Astrocyte of the spinal cord (primary cell): ENCODE measurements around the gene ZNF682.
A peak's percentile ranks its signal among the peaks of the same experiment; 100 is the strongest.
"Not testable (repeated sequence)": the region's sequence is repeated elsewhere in the genome, so short reads cannot be mapped to it uniquely, and the experiment has no call there.

Source experiments
- DNase-seq: peaks from one replicate; pipeline ENCODE4 v3.0.0; 2011; ENCODE audit warnings: low read depth, low spot score
- H3K4me3 ChIP-seq: 2 replicates; pipeline ENCODE4 v1.5.1; 2011; ENCODE audit warnings: low read depth, mild to moderate bottlenecking, low read length, moderate library complexity
- CTCF ChIP-seq: IDR thresholded peaks from 2 replicates; pipeline ENCODE4 v1.5.1; 2012; ENCODE audit warnings: low read depth, mild to moderate bottlenecking, low read length, inconsistent platforms
- in situ Hi-C: cut with HindIII; loops from 2 replicates; pipeline ENCODE4 v1.10.0; 2017; ENCODE audit warnings: low sequenced_read_pairs

ZNF682 gene

GRCh38 chr19:20051841-20052768 is 12.8 kb upstream of the ZNF682 start:
- DNase-seq = peak; percentile 99
- no peak for TF ChIP-seq CTCF
- peak overlapping the region; percentile 90 for H3K4me3 ChIP-seq
- in situ Hi-C loops = no loop called here

- in situ Hi-C loops, DNase-seq, H3K4me3 ChIP-seq: not testable (repeated sequence)
These were observed 6.4 kb upstream of the ZNF682 start for GRCh38 chr19:20045742-20046141.

- in situ Hi-C loops = no loop called here
- H3K4me3 ChIP-seq = no peak overlapping the region
- TF ChIP-seq CTCF = no peak
- DNase-seq = no peak
These were observed 5.4 kb upstream of the ZNF682 start for GRCh38 chr19:20044663-20045062.

GRCh38 chr19:20038358-20039202 is 725 bp downstream of the ZNF682 start:
- TF ChIP-seq CTCF = no peak
- in situ Hi-C loops = no loop called here
- H3K4me3 ChIP-seq = peak overlapping the region; percentile 80
- DNase-seq = no peak

GRCh38 chr19:20035935-20036334 is 3.4 kb downstream of the ZNF682 start:
- in situ Hi-C loops = no loop called here
- no peak for DNase-seq
- no peak overlapping the region for H3K4me3 ChIP-seq
- TF ChIP-seq CTCF = no peak

GRCh38 chr19:20028611-20029010 is 10.7 kb downstream of the ZNF682 start:
- TF ChIP-seq CTCF = no peak
- in situ Hi-C loops = no loop called here
- no peak for DNase-seq
- H3K4me3 ChIP-seq = no peak overlapping the region

- TF ChIP-seq CTCF = no peak
- in situ Hi-C loops = no loop called here
- H3K4me3 ChIP-seq = no peak overlapping the region
- no peak for DNase-seq
These were observed 33.6 kb downstream of the ZNF682 start for GRCh38 chr19:20005741-20006140.
